GM10248 (cell line): Measurements from ENCODE around the gene ZC3H6.

Experiments
- CTCF ChIA-PET: fragments of 300-600 bp; sonication (Branson Sonifier 250); formaldehyde crosslinking; extraction: SDS; loops from one replicate; lab custom pipeline; 2021; ENCODE audit warnings: antibody characterized with exemption; lab: Yijun Ruan, JAX
- POLR2A ChIA-PET: fragments of 350-650 bp; sonication (Branson Sonifier 250); formaldehyde crosslinking; extraction: SDS; loops from one replicate; lab custom pipeline; 2020; ENCODE audit warnings: antibody characterized with exemption; lab: Yijun Ruan, JAX
- DNase-seq: peaks from one replicate; pipeline ENCODE4 v3.0.0; 2012; ENCODE audit errors: extremely low spot score
- TF ChIP-seq, protein P1 (sequence below): IDR thresholded peaks from 2 replicates; pipeline ENCODE4 v1.5.1; 2012; ENCODE audit warnings: mild to moderate bottlenecking, low read depth; ENCODE audit errors: extremely low read depth, missing control alignments, control extremely low read depth

The ZC3H6 gene

DNA sequence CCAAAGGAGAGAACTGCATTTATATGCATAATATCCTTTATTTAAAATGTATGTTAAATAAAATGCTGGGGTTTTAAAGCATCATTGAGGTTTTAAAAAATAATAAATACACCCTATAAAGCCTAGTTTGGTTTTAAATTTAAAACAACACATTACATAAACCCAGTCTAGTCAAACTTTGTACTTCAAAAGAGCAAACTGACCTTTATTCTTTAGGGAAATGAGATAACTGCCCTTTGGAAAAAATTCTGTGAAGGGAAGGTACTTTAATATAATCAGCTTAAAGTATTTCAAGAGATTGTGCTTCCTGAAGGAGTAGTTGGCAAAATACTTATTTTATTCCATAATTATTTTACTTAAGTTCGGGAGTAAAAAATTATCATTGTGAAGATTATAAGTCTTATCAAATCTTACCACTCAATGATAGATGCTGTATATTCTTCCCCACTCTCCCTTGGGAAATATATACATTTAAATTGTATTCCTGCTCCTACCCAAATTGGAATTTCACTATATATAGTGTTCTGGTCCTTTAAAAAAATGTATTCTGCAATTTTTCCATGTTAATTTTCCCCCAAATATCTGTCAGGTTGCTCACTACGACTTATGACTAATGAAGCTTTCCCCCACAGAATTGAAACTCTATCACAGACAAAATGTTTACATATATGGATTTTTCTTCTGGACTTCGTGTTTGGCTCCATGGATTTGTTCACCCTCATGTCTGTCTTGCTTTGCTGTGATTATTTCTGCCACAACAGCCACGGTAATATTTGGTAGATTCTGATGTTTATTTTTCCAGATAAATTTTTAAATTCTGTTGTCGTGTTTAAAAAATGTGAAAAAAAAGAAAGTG lies 42.1 kb downstream of the ZC3H6 start:
- no peak for DNase-seq
- TF ChIP-seq, protein P1, sequence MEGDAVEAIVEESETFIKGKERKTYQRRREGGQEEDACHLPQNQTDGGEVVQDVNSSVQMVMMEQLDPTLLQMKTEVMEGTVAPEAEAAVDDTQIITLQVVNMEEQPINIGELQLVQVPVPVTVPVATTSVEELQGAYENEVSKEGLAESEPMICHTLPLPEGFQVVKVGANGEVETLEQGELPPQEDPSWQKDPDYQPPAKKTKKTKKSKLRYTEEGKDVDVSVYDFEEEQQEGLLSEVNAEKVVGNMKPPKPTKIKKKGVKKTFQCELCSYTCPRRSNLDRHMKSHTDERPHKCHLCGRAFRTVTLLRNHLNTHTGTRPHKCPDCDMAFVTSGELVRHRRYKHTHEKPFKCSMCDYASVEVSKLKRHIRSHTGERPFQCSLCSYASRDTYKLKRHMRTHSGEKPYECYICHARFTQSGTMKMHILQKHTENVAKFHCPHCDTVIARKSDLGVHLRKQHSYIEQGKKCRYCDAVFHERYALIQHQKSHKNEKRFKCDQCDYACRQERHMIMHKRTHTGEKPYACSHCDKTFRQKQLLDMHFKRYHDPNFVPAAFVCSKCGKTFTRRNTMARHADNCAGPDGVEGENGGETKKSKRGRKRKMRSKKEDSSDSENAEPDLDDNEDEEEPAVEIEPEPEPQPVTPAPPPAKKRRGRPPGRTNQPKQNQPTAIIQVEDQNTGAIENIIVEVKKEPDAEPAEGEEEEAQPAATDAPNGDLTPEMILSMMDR: no peak
- ChIA-PET CTCF (interaction anchor here (1.2 to 1.5 kb wide), 2 partner anchors 7 to 18 kb away, joined by 3 read pairs; no protein-coding TSS in a partner anchor), POLR2A (no interaction called here)

GRCh38 chr2:112318515-112318914 lies 43.1 kb downstream of the ZC3H6 start:
- TF ChIP-seq, protein P1: no peak
- POLR2A ChIA-PET: no interaction called here
- CTCF ChIA-PET: interaction anchor here (1.1 to 1.5 kb wide), 3 partner anchors 8 to 17 kb away, joined by 3 read pairs; no protein-coding TSS in a partner anchor
- no peak for DNase-seq

GRCh38 chr2:112321375-112322320 lies 46.3 kb downstream of the ZC3H6 start:
- ChIA-PET CTCF (interaction anchor here (0.9 kb wide), 1 partner anchor 15 kb away, joined by 3 read pairs; no protein-coding TSS in a partner anchor), POLR2A (no interaction called here)
- TF ChIP-seq, protein P1: no peak
- no peak for DNase-seq

DNA sequence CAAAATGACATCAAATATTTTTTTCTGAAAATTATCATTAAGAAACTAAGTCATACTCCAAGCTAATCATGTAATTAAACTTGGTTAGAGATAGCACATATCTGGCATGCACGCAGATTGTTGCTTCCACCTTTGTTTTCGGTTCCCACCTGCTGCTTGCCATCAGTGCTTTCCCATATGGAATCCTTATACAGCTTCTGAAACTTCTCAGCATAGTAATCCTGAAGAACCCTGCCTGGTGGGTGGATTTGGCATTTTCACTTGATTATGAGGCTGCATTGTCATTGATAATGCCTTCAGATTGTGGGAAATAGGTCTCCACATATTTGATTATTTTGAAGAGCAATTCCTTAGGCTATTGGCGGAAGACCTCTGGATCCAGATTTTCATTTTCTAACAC lies 47.5 kb downstream of the ZC3H6 start:
- TF ChIP-seq, protein P1: no peak
- CTCF ChIA-PET: no interaction called here
- POLR2A ChIA-PET: no interaction called here
- no peak for DNase-seq

DNA sequence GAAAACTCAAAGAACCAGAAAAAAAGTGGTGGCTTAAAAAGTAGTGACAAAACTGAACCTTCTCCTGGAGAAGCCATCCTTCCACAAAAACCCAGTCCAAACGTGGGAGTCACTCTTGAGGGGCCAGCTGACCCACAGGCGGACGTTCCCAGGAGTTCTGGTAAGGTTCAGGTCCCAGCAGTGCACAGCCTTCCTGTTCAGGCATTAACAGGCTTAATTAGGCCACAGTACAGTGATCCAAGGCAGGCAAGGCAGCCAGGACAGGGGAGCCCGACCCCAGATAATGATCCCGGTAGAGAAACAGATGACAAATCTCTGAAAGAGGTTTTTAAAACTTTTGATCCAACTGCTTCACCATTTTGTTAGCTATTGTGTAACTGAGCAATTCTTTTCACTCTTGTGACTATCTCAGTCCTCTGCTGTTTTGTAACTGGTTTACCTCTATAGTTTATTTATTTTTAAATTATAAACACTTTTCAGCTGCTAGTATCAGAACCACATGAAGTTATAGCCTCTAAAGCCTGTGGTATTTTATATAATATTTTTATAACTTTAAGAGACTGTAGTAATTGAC lies 56.8 kb downstream of the ZC3H6 start:
- CTCF ChIA-PET: interaction anchor here (0.9 to 1.3 kb wide), 3 partner anchors 10 to 24 kb away, joined by 3 to 5 read pairs (median 5); no protein-coding TSS in a partner anchor
- DNase-seq: no peak
- TF ChIP-seq, protein P1: no peak
- POLR2A ChIA-PET: no interaction called here
